GM12801 (cell line): ENCODE measurements around the gene MGAT5B.

Source experiments
- TF ChIP-seq, protein P1 (sequence below): IDR thresholded peaks from one replicate; pipeline ENCODE4 v1.5.1; 2011; ENCODE audit warnings: control low read depth; ENCODE audit not compliant: insufficient read length; ENCODE audit errors: extremely low read depth

The MGAT5B gene

DNA sequence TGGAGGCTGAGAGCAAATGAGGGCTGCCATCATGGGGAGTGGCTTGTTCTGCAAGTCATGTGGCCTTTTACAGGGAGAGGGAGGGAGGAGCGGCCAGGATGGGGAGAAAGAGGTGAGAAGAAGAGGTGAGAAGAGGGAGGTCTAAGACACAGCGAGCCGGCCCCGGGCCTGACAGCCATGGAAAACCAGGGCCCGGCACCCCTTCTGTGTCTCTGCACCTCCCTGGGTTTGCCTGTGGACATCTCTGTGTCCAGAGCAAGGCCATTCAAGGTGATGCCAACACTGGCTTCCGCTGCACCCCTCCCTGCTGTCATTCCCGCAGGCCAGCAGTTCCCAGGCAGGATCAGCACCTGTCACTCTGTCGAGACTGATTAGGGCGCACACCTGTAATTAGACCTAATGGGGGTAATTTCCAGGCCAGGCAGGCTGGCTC is 75.6 kb downstream of the MGAT5B start:
- TF ChIP-seq, protein P1, sequence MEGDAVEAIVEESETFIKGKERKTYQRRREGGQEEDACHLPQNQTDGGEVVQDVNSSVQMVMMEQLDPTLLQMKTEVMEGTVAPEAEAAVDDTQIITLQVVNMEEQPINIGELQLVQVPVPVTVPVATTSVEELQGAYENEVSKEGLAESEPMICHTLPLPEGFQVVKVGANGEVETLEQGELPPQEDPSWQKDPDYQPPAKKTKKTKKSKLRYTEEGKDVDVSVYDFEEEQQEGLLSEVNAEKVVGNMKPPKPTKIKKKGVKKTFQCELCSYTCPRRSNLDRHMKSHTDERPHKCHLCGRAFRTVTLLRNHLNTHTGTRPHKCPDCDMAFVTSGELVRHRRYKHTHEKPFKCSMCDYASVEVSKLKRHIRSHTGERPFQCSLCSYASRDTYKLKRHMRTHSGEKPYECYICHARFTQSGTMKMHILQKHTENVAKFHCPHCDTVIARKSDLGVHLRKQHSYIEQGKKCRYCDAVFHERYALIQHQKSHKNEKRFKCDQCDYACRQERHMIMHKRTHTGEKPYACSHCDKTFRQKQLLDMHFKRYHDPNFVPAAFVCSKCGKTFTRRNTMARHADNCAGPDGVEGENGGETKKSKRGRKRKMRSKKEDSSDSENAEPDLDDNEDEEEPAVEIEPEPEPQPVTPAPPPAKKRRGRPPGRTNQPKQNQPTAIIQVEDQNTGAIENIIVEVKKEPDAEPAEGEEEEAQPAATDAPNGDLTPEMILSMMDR = no peak

DNA sequence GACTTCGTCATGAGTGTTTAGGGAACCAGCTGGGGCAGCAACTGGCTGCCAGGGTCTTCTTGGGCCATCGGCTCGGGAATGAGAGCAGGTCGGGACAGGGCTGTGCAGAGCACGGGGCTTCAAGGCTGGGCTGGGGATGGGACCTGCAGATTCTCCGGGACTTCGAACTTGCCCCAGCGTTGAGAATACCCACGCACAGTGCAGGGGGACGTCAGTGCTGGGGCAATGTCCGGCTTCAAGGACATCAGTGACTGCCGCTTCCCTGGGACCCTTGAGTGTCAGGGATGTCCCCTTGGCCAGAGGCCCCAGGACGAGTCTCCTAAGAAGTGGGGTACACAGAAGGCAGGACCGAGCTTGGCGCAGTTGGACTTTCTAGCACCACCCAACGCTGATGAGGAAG is 76.3 kb downstream of the MGAT5B start:
- TF ChIP-seq, protein P1 = no peak

DNA sequence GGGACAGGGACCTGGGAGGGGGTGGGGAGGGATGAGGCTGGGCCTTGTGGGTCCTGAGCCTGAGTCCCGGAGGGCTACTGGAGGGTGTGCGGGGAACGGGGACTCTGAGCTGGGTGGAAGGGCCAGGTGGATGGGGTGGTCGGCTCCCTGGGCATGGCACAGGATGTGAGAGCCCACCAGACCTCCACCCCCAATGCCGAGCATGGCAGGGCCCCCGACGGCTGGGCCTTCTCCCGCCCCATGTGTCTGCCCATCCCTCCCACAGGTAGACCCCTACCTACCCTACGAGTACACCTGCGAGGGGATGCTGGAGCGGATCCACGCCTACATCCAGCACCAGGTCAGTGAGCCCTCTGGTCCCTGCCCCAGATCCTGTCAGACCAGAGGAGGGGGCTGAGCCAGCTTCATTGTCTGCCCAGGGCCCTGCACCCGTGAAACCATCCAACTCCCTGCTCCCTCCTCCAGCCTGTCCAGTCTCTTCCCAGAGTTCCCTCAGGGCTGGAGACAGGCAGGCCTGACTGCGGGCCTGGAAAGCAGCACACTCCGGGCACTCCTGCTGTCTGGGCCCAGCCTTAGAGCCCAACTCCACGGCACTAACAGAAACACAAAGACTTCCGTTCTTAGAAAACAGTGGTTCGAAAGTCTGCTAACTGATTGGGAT is 78.0 kb downstream of the MGAT5B start:
- TF ChIP-seq, protein P1 = no peak

DNA sequence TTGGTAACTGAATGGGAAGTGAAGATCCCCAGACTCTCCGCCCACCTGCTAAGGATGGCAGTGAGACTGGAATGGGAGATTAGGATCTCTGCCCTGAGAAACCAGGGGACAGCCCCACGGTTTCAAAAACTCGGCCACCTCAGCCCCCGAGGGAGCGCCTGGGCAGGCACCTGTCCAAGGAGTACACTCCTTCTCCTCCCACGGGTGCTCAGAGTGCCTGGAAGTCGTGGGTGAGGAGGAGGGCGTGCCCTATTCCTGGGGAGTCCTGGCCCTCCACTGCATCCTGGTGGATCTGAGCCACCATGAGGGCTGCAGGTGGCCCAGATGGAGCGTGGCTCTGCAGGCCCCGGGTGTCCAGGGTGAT is 78.5 kb downstream of the MGAT5B start:
- TF ChIP-seq, protein P1 = no peak

DNA sequence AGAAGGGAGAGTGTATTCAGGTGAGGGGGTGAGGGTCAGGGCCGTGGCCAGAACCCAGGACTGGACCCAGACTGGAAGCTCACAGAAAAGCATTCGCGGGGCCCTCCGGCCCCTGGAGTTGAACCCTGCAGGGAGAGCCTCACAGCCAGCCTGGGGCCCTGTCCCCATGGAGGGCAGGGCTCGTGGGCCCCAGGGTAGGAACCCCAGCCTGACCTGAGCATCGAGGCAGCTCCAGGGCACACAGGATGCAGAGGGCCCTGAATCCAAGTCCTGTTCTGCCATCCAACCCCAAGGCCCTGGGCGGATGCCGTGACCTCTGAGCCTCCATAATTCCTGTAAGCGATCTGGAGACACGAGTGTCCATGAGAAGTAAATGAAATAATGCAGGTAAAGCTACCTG is 79.1 kb downstream of the MGAT5B start:
- TF ChIP-seq, protein P1 = no peak

DNA sequence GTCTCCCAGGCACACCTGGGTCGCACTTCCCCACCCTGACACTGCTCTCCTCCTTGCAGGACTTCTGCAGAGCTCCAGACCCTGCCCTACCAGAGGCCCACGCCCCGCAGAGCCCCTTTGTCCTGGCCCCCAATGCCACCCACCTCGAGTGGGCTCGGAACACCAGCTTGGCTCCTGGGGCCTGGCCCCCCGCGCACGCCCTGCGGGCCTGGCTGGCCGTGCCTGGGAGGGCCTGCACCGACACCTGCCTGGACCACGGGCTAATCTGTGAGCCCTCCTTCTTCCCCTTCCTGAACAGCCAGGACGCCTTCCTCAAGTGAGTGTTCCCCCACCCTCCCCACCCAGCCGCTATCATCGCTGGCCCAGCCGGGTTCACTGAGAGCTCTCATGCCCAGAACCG is 79.6 kb downstream of the MGAT5B start:
- TF ChIP-seq, protein P1 = no peak

DNA sequence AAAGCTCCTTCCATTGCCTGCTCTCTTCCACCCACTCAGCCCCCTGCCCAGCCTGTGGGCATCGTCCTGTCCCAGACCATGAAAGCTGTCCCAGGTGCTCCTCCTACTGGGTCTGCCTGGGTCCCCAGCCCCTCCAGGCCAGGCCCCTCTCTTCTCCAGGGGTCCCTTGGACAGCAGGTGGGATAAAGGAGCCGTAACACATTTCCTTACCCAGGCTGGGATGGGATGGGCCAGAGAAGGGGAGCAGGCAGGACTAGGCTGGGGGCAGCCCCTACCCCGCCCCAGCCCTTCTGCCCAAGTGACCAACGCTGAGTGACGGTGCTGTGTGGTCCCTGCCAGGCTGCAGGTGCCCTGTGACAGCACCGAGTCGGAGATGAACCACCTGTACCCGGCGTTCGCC is 80.1 kb downstream of the MGAT5B start:
- TF ChIP-seq, protein P1 = no peak
